Upper lobe of left lung (tissue), 6 donors: Measurements from ENCODE around the gene SST. TPM values are rescaled to one million over a fixed set of nuclear protein-coding genes. Genes with fewer than 3 reads are reported as not detected.

Source experiments
- ATAC-seq, 2 donors: fragments of 200-7000 bp; cut with Tn5 transposase; one replicate each; pipeline ENCODE4 v1.9.1; 2022; ENCODE audit warnings: mild to moderate bottlenecking in 2 of 2, moderate library complexity in 2 of 2; ENCODE audit not compliant: low FRiP score in 2 of 2
- DNase-seq, 2 donors: peaks; one replicate each; pipeline ENCODE4 v3.0.0-alpha.2; 2019 to 2020
- H3K27ac ChIP-seq, 4 donors: fragments of 200-600 bp; sonication (generic); one replicate each; pipeline ENCODE4 v1.5.1; 2016 to 2019
- H3K27me3 ChIP-seq, 4 donors: fragments of 200-600 bp; sonication (generic); one replicate each; pipeline ENCODE4 v1.5.1; 2017 to 2019
- H3K36me3 ChIP-seq, 4 donors: fragments of 200-600 bp; sonication (generic); one replicate each; pipeline ENCODE4 v1.5.1; 2016 to 2019
- H3K4me1 ChIP-seq, 4 donors: fragments of 200-600 bp; sonication (generic); one replicate each; pipeline ENCODE4 v1.5.1; 2018 to 2019
- H3K4me3 ChIP-seq, 4 donors: fragments of 200-600 bp; sonication (generic); one replicate each; pipeline ENCODE4 v1.5.1; 2017 to 2019; ENCODE audit warnings: mild to moderate bottlenecking in 2 of 4, moderate library complexity in 1 of 4
- H3K9me3 ChIP-seq, 4 donors: fragments of 200-600 bp; sonication (generic); one replicate each; pipeline ENCODE4 v1.5.1; 2018 to 2019
- EP300 ChIP-seq, 4 donors: sonication (generic); formaldehyde crosslinking; IDR thresholded peaks; one replicate each; pipeline ENCODE4 v1.5.1; 2017; ENCODE audit warnings: antibody characterized with exemption in 4 of 4, control low read depth in 2 of 4
- POLR2A ChIP-seq, 4 donors: fragments of 450-650 bp; IDR thresholded peaks; one replicate each; pipeline ENCODE4 v1.5.1; 2016 to 2017; ENCODE audit warnings: antibody characterized with exemption in 4 of 4, mild to moderate bottlenecking in 2 of 4
- POLR2AphosphoS5 ChIP-seq, 2 donors: sonication (generic); formaldehyde crosslinking; IDR thresholded peaks; one replicate each; pipeline ENCODE4 v1.5.1; 2017; ENCODE audit warnings: antibody characterized with exemption in 2 of 2
- WGBS, 2 donors: methylation state at CpG; one replicate each; pipeline ENCODE4 v1.1.5; 2017 to 2018; 5-methylcytosine and 5-hydroxymethylcytosine counted together
- total RNA-seq, 6 donors: library from RNA; depleted of rRNA in 4 of 6; stranded (reverse); fragments of >200 nt in 4 of 6; gene quantifications; one replicate each; pipeline versions ENCODE4 v1.1.0 to v1.2.1, GENCODE V29; 2016 to 2021
- TF ChIP-seq, protein P1 (sequence below), 6 experiments: fragments of 450-650 bp in 4 of 6; fragments of 200-600 bp in 2 of 6; sonication (generic) in 2 of 6; IDR thresholded peaks; one replicate each; pipeline ENCODE4 v1.5.1; 2016 to 2019; ENCODE audit warnings: antibody characterized with exemption in 6 of 6
- donor health status: DM: no; HTN: no; CAD: no; lungs with moderate emphysema.
- donor health status: DM: no; HTN: yes; CAD: no; lungs with severe emphysema.

The SST gene
- total RNA-seq, 6 donors from 2014 or later: not detected

DNA sequence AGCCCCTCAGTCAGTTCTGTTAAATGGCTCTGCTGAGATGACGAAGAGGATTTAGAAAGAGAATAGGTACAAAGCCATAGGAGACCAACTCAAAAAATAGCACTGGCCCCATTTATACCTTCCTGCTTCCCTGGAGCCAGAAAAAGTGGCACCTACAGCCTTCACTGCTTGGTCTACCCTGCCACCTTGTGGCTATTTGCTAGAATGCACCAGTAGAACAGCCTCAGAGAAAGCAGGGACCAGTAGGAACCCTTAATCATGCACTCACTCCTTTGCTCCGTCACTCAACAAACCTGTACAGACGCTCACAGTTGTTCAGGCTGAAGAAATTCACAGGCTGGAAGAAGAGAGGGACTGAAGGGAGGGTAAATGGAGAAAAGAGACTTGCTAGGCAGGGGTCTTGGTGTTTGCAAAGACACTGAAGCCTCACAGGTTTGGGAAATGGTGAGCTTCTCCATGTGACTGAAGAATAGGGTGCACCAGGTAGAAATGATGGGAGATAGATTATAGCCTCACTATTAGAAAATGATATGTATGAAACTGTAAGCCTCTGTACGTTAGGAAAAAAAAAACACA, 44.3 kb upstream of the SST start:
- TF ChIP-seq, protein P1, sequence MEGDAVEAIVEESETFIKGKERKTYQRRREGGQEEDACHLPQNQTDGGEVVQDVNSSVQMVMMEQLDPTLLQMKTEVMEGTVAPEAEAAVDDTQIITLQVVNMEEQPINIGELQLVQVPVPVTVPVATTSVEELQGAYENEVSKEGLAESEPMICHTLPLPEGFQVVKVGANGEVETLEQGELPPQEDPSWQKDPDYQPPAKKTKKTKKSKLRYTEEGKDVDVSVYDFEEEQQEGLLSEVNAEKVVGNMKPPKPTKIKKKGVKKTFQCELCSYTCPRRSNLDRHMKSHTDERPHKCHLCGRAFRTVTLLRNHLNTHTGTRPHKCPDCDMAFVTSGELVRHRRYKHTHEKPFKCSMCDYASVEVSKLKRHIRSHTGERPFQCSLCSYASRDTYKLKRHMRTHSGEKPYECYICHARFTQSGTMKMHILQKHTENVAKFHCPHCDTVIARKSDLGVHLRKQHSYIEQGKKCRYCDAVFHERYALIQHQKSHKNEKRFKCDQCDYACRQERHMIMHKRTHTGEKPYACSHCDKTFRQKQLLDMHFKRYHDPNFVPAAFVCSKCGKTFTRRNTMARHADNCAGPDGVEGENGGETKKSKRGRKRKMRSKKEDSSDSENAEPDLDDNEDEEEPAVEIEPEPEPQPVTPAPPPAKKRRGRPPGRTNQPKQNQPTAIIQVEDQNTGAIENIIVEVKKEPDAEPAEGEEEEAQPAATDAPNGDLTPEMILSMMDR (IDR thresholded peaks at IDR 0.05): peak; percentile 87 to 96 (median 91)
- TF ChIP-seq POLR2AphosphoS5 (IDR thresholded peaks at IDR 0.05): no peak
- Histone ChIP-seq H3K4me1 (peaks cover 0 to 14% (median 3%) of the 10 kb centered on the region in 4 donors), H3K36me3 (no peaks in the 10 kb centered on the region), H3K4me3 (no peak overlapping the region), H3K27me3 (no peaks in the 10 kb centered on the region), H3K9me3 (no peaks in the 10 kb centered on the region), H3K27ac (no peak overlapping the region)
- WGBS, 2 donors: 13 to 17% methylated on average over 4 of the region's 4 CpGs
- peak in 1 of 2 donors; percentile 72 for DNase-seq
- ATAC-seq: peak; percentile 91 to 94

DNA sequence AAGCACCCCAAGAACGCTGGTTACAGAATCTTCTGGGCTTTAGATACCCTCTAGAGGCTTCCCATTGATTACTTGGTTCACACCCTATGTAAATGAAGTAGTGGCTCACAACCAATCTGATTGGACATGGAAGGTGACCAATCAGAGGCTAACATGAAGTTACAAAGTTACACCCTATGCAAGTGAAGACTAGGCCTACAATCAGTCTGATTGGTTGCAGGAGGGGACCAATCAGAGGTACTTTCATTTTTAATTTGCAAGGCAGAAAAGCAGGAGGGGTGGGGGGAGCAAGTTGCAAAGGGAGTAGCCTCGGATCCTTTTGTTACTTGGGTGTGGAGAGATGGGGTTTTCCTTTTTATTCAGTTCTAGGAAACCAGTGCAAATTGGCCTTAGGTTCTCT, 43.3 kb upstream of the SST start:
- no peaks in the 10 kb centered on the region for H3K9me3 ChIP-seq
- WGBS, 2 donors: 71 to 76% methylated on average over 2 of the region's 2 CpGs
- H3K27me3 ChIP-seq: no peaks in the 10 kb centered on the region
- no peak for TF ChIP-seq EP300 (IDR thresholded peaks at IDR 0.05)
- TF ChIP-seq POLR2A (IDR thresholded peaks at IDR 0.05): no peak
- TF ChIP-seq, protein P1 (IDR thresholded peaks at IDR 0.05): no peak
- no peak for TF ChIP-seq POLR2AphosphoS5 (IDR thresholded peaks at IDR 0.05)
- ATAC-seq (peak in 1 of 2 donors; percentile 46), DNase-seq (no peak)
- H3K4me3 ChIP-seq: no peak overlapping the region
- peaks cover 0 to 14% (median 3%) of the 10 kb centered on the region in 4 donors for H3K4me1 ChIP-seq
- peak overlapping the region in 1 of 4 donors; percentile 23 for H3K27ac ChIP-seq
- H3K36me3 ChIP-seq: no peaks in the 10 kb centered on the region

GRCh38 chr3:187709155-187709554, 39.0 kb upstream of the SST start:
- Histone ChIP-seq H3K27ac (no peak overlapping the region), H3K36me3 (no peaks in the 10 kb centered on the region), H3K27me3 (no peaks in the 10 kb centered on the region), H3K4me3 (no peak overlapping the region), H3K9me3 (no peaks in the 10 kb centered on the region), H3K4me1 (peaks cover 0 to 9% (median 2%) of the 10 kb centered on the region in 4 donors)
- DNase-seq (no peak), ATAC-seq (no peak)
- WGBS, 2 donors: 80 to 84% methylated on average over 4 of the region's 4 CpGs
- TF ChIP-seq, protein P1 (IDR thresholded peaks at IDR 0.05): no peak
- TF ChIP-seq POLR2A (IDR thresholded peaks at IDR 0.05) (no peak), EP300 (IDR thresholded peaks at IDR 0.05) (no peak)

DNA sequence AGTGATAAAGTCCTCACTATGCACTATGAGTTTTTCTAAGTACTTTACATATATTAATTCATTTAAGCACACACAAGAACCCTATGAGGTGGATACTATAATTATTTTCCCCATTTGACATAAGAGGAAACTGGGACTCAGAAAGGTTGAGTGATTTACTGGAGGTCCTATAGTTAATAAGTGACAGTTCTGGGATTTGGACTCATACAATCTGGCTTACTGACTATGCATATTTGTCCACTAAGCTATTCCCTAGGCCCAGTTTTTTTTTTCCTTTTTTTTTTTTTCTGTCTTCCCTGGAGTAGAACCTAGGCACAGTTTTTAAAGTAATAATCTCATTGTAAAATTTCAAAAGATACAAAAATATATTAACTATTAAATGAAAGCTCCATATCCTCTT, 38.5 kb upstream of the SST start:
- peaks cover 0 to 5% (median under 1%) of the 10 kb centered on the region in 4 donors for H3K4me1 ChIP-seq
- no peaks in the 10 kb centered on the region for H3K36me3 ChIP-seq
- no peak for DNase-seq
- H3K27me3 ChIP-seq: no peaks in the 10 kb centered on the region
- no peak overlapping the region for H3K27ac ChIP-seq
- no peak for ATAC-seq
- H3K9me3 ChIP-seq: no peaks in the 10 kb centered on the region
- TF ChIP-seq POLR2AphosphoS5 (IDR thresholded peaks at IDR 0.05) (no peak), EP300 (IDR thresholded peaks at IDR 0.05) (no peak), POLR2A (IDR thresholded peaks at IDR 0.05) (no peak)
- TF ChIP-seq, protein P1 (IDR thresholded peaks at IDR 0.05): no peak
- no peak overlapping the region for H3K4me3 ChIP-seq

GRCh38 chr3:187706971-187707370, 36.8 kb upstream of the SST start:
- TF ChIP-seq EP300 (IDR thresholded peaks at IDR 0.05) (no peak), POLR2AphosphoS5 (IDR thresholded peaks at IDR 0.05) (no peak), POLR2A (IDR thresholded peaks at IDR 0.05) (no peak)
- TF ChIP-seq, protein P1 (IDR thresholded peaks at IDR 0.05): no peak
- H3K36me3 ChIP-seq: no peaks in the 10 kb centered on the region
- peak in 1 of 2 donors; percentile 39 for ATAC-seq
- H3K27me3 ChIP-seq: no peaks in the 10 kb centered on the region
- no peaks in the 10 kb centered on the region for H3K9me3 ChIP-seq
- WGBS, 2 donors: 65 to 87% methylated on average over 2 of the region's 2 CpGs
- peaks cover 0 to 4% (median 0%) of the 10 kb centered on the region in 4 donors for H3K4me1 ChIP-seq
- no peak overlapping the region for H3K4me3 ChIP-seq
- DNase-seq: peak in 1 of 2 donors; percentile 62
- H3K27ac ChIP-seq: no peak overlapping the region
